ENCODE data around the gene IHH.

Gene IHH

GRCh38 chr2:219060821-219061791 lies at the start of gene IHH:
TSS of gene IHH (minus strand) at chr2:219060921. CDS start at chr2:219060467, 454 bp downstream.
- DNase-seq = no peak

- DNase-seq = no peak
These were observed 48.8 kb upstream of the IHH start for GRCh38 chr2:219109471-219109870.

- no peak for DNase-seq
These were observed 47.0 kb upstream of the IHH start for GRCh38 chr2:219107758-219108157.

- no peak for DNase-seq
These were observed 45.5 kb upstream of the IHH start for GRCh38 chr2:219106251-219106650.

DNA sequence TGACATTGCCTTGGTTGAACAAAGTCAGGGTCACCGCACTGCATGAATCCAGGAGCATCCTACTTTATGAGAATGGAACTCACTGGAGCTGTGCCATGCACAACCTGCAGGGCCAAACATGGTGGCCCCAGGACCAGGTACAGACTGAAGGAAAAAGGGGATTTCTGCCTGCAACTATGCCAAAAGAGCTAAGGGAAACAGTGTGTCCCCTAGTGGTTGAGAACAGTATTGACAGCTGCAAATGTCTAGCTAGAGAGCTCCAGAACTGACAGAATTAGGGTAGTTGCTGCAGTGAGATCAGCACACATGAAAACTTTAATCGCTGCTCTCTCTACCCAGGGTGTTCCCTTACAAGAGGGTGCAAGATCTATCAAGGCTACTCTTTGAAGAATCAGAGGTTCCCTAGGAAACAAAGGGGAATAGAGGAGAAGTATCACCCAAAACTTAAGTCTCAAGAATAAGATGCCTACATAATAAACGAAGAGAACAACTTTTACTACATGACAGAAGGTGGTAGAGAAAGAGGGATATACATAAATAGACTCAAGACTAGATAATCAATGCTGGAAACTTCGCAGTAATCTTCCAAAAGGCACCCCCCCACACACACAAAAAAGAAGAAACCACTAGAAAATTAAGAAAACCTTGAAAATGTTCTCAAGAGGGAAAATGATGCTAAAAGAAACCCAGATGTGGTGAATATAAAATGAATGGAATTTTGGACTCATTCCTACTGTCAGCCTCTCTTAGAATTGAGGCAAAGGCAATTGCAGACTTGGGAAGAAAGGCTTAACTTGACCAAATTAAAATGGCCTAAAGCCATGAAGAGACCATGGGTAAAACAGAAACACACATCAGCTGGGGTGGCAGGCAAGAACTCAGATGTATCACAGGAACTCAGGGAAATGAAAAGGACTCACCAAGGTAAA lies 43.6 kb upstream of the IHH start:
- DNase-seq = no peak

DNA sequence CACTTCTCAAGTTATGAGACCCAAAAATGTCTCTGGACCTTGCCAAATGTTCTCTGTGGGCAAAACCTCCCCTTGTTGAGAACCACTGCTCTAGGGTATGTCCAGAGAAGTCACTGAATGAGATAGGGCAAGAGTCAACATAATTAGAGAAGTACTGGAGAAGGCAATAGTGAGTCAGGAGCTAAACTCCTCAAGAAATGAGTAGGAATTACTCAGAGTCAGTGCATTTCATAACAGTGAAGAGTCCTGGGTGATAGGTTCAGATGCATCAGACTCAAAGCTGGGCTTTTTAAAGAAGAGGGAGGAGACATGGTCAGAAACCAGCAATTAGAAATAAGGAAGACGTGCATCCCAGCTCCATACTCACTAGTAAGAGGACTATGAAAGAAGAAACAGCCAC lies 38.6 kb upstream of the IHH start:
- DNase-seq = no peak

- no peak for DNase-seq
These were observed 34.8 kb upstream of the IHH start for GRCh38 chr2:219095406-219095935.

DNA sequence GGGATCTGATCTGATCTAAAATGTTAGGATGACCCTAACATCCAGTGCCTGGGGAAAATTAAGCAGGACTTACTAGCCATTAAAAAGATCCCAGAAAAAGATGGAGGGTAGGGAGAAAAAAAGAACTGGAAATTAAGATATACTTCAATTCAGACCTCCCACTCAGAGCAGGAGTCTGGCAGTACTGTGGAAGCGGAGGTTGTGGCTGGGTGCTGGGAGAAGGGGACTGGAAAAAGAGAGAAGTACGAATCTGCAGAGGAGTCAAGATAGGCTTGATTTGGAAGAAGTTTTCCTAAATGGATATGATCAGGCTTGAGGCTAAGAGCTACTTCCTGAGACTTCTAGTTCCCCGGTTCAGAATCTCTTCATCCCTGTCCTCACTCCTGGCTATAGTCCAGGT lies 33.5 kb upstream of the IHH start:
- DNase-seq = no peak

DNA sequence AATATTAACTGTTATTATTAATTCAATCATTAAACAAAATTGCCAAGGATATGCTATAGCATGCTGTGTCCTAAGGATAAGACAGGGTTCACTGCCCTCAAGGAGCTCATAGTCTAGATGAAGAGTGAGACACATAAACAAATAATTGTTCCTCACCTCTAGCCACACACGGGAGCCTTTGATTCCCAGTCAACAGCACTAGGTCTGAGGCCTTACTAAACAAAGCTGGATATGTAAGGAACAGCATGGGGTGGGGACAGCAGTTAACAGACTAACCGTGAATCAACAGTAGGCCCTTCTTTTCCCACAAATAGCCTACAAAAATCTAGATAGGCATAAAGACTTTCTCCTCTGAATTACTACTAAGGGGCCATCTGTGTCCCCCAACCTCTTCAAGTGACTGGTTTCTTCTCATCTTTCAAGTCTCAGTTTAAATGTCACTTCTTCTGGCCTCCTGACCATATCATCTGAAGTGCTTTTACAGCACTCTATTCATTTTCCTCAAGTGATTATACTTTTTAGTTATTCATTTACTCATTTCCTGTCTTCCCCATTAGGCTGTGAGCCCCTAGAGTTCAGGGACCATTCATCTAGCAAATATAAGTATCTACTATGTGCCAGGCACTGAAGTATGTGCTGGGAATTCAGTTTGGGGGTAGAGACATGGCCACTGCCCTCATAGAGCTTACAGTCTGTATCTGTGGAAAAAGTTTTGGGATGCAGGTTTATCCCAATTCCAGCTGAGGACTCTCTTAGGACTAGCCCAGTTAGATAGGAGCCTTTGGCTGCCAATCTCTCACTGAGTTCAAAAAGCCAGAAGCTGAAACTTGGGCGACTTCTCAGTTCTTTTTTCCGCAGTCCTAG lies 29.9 kb upstream of the IHH start:
- no peak for DNase-seq

DNA sequence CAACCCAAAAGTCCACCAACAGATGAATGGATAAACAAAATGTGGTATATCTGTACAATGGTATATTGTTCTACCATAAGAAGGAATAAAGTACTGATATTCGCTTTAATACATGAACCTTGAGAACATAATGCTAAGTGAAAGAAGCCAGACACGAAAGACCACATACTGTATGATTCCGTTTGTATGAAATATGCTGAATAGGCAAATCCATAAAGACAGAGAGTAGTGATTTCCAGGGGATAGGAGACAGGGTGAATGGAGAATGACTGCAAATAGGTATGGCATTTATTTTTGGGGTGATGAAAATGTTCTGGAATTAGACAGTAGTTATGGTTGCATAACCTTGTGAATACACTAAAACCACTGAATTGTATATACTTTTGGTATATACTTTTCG lies 28.6 kb upstream of the IHH start:
- no peak for DNase-seq

DNA sequence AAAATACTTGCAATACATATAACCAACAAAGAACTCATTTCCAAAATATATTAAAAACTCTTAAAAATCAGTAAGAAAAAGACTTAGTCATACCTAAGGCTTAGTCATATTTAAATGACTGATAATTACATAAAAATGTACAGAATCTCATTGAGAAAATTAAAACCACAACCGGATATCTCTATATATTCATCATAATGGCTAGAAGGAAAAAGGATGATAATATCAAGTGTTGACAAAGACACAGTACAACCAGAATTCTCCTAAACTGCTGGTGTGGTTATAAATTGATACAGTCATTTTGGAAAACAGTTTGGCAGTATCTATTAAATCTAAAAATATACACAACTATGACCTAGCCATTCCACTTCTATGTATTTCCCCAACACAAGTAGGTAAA lies 27.1 kb upstream of the IHH start:
- no peak for DNase-seq

- DNase-seq = no peak
These were observed 26.6 kb upstream of the IHH start for GRCh38 chr2:219087361-219087760.

- DNase-seq = no peak
These were observed 25.5 kb upstream of the IHH start for GRCh38 chr2:219086196-219086595.

GRCh38 chr2:219084791-219085190 lies 24.1 kb upstream of the IHH start:
- no peak for DNase-seq

DNA sequence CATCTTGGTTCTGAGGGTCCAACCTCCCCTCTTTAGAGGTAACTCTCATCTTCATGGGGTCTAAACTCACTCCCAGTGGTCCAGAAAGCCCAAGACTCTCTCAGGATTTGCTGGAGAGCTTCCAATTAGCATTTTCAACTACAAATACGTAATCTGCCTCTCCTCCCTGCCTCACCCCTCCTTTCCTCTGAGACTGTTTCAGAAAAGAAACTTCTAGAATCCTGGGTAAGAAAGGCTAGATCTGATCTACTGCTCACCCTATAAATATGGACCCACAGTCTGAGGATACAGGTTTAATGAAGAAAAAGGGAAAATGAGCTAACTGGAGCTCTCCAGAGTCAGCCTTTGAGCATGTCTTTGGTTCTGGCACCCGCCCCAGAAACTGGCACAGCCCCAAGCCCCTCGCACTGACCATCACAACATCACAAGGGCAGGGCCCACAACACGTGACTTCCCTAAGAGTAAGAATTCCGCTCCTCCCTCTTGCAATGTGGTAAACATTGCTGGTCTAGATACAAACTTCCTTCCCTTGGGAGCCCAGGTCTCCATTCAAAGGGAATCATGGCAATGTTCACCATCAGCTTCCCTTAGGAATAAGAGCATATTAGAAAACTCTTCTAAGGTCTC lies 21.7 kb upstream of the IHH start:
- DNase-seq = no peak

GRCh38 chr2:219081701-219082331 lies 21.1 kb upstream of the IHH start:
- no peak for DNase-seq

- no peak for DNase-seq
These were observed 20.4 kb upstream of the IHH start for GRCh38 chr2:219081096-219081495.

DNA sequence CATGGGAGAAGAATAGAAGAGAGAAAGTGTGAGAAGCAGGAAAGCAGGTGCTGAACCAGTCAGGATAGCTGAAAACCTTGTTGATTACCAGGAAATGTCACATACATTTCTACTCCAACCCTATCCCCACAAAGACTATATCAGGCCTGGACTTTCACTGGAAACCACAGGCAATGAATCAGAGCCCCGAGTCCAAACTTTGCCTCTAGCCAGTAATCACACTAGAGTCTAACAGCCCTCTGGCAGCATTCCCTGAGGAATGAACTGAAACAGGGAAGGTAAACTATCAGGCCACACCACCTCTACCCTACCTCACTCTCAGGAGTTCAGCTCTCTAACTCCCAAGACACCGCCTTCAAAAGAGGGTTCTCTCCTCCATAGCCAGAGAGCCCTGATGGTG lies 18.7 kb upstream of the IHH start:
- DNase-seq = no peak

DNA sequence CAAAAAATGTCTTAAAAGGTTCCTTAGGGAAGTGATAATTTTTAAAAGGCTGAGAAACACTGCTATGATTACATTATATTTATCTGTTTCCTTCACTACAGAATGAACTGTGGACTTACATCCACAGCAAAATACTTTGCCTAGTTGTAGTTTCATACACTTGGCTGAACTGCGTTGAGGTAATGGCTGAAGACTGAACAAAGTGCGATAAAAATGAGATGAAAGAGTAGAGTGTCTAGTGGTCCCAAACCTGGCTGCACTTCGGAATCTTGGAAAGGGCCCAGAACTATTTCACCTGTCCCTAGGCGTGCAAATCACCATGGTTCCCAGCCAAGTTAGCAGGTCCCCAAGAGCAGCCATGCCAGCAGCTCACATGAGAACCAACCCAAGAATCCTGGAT lies 18.2 kb upstream of the IHH start:
- no peak for DNase-seq

DNA sequence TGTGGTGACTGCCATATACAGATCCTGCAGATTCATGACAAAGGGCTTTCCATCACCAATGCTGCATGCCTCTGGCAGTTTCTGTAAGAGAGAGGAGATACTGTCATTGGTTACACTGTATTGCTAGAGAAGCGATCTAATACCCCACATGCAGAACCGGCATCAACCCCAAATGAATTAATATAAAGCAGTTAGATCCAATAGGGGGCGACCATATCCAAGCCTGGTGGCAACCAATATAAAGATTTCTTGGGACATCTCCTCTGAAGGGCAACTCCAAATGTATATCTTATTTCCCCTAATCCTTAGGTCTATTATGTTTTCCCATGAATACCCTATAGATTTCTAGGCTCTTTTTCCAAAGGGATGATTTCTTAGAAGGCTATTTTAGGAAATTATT lies 17.4 kb upstream of the IHH start:
- DNase-seq = no peak

- no peak for DNase-seq
These were observed 15.5 kb upstream of the IHH start for GRCh38 chr2:219076253-219076652.
